Esophagus (tissue), 2 donors: ENCODE measurements around the gene NT5DC4. TPM values are rescaled to one million over a fixed set of nuclear protein-coding genes. Genes with fewer than 3 reads are reported as not detected.

Experiments
- H3K27ac ChIP-seq, 2 donors: one replicate each; pipeline ENCODE4 v1.5.1; 2013; ENCODE audit warnings: low read depth in 2 of 2, mild to moderate bottlenecking in 2 of 2, inconsistent platforms in 1 of 2, low read length in 1 of 2, moderate library complexity in 1 of 2
- H3K27me3 ChIP-seq, 2 donors: one replicate each; pipeline ENCODE4 v1.6.1; 2013; ENCODE audit warnings: low read length in 2 of 2, control low read depth in 1 of 2, mild to moderate bottlenecking in 1 of 2; ENCODE audit not compliant: insufficient read depth in 2 of 2, control insufficient read depth in 1 of 2
- H3K36me3 ChIP-seq, 2 donors: one replicate each; pipeline ENCODE4 v1.6.1; 2013; ENCODE audit warnings: low read length in 1 of 2; ENCODE audit not compliant: control insufficient read depth in 2 of 2, insufficient read depth in 2 of 2
- H3K4me1 ChIP-seq, 2 donors: one replicate each; pipeline ENCODE4 v1.6.1; 2013; ENCODE audit warnings: low read length in 1 of 2; ENCODE audit not compliant: control insufficient read depth in 2 of 2, insufficient read depth in 2 of 2
- H3K4me3 ChIP-seq, 2 donors: one replicate each; pipeline ENCODE4 v1.5.1; 2013; ENCODE audit warnings: low read length in 2 of 2, mild to moderate bottlenecking in 2 of 2, low read depth in 1 of 2, moderate library complexity in 1 of 2
- H3K9me3 ChIP-seq, 2 donors: one replicate each; pipeline ENCODE4 v1.6.1; 2013; ENCODE audit warnings: mild to moderate bottlenecking in 2 of 2, low read depth in 1 of 2, low read length in 1 of 2, moderate library complexity in 1 of 2; ENCODE audit not compliant: control insufficient read depth in 2 of 2, insufficient read depth in 1 of 2
- WGBS, 2 donors: extraction: QIAGEN DNeasy Blood & Tissue Kit; methylation state at CpG; one replicate each; pipeline ENCODE4 v1.1.7; 2013; 5-methylcytosine and 5-hydroxymethylcytosine counted together
- polyA plus RNA-seq, 2 donors: library from polyadenylated mRNA; stranded (reverse); fragments of 200-250 nt; gene quantifications; one replicate each; pipeline ENCODE4 v1.2.3, GENCODE V29; 2013
- donor health status: healthy with polysubstance abuse.
- donor health status: Bipolar disorder and iron deficiency.

NT5DC4 gene
- polyA plus RNA-seq = not detected

DNA sequence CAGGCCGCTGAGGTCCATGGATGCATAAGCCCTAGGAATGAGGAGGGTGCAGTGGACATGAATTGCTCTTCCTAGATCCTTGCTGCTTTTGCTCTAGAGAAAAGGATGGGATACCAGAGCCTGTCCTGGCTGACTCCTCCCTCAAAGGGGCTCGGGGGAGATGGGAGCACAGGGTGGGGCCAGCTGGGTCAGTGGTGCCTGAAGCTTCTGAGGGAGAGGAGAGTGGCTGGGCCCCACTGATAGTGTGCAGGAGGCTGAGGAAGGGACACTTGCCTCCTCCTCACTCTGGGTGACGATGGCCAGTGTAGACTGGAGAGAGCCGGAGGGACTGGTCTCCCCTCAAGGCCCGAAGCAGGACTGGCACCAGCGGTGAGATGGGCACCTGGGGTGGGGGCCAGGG, at the start of gene NT5DC4:
Gene NT5DC4, plus strand, starts transcription at position 236 of the 400 bp plus-strand sequence. Its CDS starts 60 bp downstream, at position 296.
- no peaks in the 10 kb centered on the region for H3K4me1 ChIP-seq
- no peaks in the 10 kb centered on the region for H3K9me3 ChIP-seq
- WGBS, 2 donors = 79 to 84% methylated on average over 6 of the region's 6 CpGs
- H3K36me3 ChIP-seq = no peaks in the 10 kb centered on the region
- no peak within 1 kb of the TSS for H3K27ac ChIP-seq
- H3K4me3 ChIP-seq = no peak within 1 kb of the TSS
- H3K27me3 ChIP-seq = no peaks in the 10 kb centered on the region

DNA sequence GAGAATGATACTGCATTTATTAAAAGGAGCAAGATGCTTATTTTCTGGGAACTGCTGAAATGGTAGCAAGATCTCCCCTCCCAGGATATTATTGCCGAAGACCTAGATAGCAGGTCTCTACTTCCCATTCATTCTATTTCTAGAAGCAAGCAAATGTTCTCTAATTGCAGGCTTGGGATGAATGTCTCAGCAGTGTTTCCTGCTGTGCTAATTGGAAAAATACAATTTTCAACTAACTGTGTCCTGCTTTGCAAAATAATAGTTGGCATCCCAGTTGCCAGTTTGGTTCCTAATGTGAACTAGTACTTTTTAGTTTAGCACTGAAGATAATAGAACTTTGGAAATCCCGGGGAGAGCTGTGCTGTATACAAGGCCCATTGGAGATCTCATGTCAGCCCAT, 49.0 kb upstream of the NT5DC4 start:
- Histone ChIP-seq H3K9me3 (no peaks in the 10 kb centered on the region), H3K4me1 (no peaks in the 10 kb centered on the region), H3K27ac (no peak overlapping the region), H3K4me3 (no peak overlapping the region), H3K27me3 (no peaks in the 10 kb centered on the region), H3K36me3 (no peaks in the 10 kb centered on the region)
- 85% methylated on average over 2 of the region's 2 CpGs for WGBS, 2 donors

DNA sequence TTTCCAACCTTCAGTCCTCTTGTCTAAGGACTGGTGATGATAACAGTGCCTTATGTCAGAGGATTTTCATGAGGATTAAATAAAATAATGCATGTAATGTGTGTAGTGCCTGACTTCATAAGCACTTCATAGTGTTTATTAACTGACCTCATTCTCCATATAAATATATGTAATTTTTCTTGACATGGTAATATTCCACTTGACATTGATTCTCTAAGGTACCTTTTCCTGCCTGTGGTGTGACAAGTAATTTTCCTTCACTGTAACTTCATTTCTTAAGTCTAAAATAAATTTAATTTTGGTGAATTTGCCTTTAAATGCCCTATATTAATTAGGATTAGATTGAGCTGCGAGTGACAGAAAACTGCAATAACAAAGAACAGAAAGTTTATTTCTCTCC, 47.8 kb upstream of the NT5DC4 start:
- WGBS, 2 donors = 92 to 97% methylated on average over 1 of the region's 1 CpG
- no peaks in the 10 kb centered on the region for H3K9me3 ChIP-seq
- H3K27ac ChIP-seq = no peak overlapping the region
- H3K4me1 ChIP-seq = no peaks in the 10 kb centered on the region
- H3K4me3 ChIP-seq = no peak overlapping the region
- no peaks in the 10 kb centered on the region for H3K36me3 ChIP-seq
- no peaks in the 10 kb centered on the region for H3K27me3 ChIP-seq

DNA sequence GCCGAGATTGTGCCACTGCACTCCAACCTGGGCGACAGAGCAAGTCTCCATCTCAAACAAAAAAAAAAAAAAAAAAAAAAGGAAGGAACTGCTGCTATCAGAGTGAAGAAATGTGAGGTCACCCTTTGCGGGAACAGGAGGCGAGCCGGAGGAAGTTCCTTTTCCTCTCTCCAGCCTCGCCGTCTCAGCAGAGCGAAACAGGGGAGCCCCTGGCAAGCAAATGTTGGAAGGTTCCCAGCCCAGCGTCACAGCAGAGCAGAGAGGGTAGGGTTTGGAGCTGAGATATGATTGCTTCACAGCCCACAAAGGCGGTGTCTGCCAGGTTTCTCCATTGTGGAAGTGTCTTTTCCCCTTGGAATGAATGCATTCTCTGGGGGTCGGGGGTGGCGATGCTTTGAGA, 46.6 kb upstream of the NT5DC4 start:
- Histone ChIP-seq H3K9me3 (no peaks in the 10 kb centered on the region), H3K4me3 (no peak overlapping the region), H3K27me3 (no peaks in the 10 kb centered on the region), H3K4me1 (no peaks in the 10 kb centered on the region), H3K36me3 (no peaks in the 10 kb centered on the region), H3K27ac (no peak overlapping the region)
- 53 to 72% methylated on average over 12 of the region's 12 CpGs for WGBS, 2 donors

DNA sequence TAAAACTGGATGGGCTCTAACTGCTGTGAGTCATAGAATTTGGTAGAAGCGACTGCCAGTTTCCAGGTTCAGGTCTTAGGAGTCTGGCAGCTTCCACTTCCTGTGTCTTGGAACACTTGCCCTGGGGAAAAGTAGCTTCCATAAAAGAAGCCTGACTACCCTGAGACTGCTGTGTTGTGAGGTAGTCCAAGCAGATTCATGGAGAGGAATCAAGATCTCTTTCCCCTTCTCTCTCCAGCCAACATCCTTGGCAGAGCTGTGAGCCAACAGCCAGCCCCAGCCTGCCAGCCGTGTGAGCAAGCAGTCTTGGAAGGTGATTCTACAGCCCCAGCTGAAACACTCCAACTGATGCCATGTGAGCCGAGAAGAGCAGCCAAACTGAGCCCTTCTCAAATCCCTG, 41.3 kb upstream of the NT5DC4 start:
- Histone ChIP-seq H3K4me3 (no peak overlapping the region), H3K27me3 (no peaks in the 10 kb centered on the region), H3K27ac (peak overlapping the region in 1 of 2 donors; percentile 52), H3K4me1 (peaks cover 0 to 5% of the 10 kb centered on the region in 2 donors), H3K36me3 (no peaks in the 10 kb centered on the region), H3K9me3 (no peaks in the 10 kb centered on the region)
- WGBS, 2 donors = 27 to 42% methylated on average over 3 of the region's 3 CpGs

DNA sequence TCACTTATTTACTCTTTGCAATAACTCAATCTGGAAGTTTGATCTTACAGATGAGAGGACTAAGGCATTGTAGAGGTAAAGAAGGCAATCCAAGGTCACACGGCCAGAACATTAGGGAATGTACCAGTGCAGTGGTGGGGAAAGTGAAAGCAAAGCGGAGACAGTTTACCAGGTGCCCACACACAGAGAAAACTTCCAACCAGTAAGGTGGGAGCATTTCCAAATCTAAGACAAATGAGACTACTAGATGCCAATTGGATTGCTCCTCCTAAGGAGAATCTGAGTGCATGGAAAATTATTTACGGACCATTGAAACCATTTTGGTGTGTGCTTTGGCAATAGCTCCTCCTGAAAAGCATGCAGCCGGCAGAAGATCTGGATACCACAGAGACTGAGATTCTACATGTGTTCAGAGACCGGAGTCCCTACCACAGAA, 40.1 kb upstream of the NT5DC4 start:
- peak overlapping the region in 1 of 2 donors; percentile 7 for H3K4me3 ChIP-seq
- 48 to 59% methylated on average over 5 of the region's 5 CpGs for WGBS, 2 donors

DNA sequence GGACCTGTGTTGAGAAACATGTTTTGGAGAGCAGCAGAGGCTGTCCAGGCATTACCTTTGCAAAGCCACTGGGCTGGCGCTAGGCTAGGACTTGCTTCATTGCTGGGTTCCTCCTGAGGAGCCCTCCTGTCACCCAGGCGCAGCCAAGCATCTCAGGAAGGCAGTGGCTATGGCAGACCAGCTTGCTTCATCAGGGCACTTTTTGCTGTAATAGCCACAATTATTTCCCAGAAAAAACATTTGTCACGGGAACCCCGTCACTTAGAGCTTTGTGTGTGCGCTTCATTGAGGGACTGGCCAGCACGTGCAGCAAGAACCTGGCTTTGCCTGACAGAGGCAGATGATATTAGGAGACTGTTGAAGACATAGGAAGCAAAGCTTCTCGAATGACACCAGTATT, 38.7 kb upstream of the NT5DC4 start:
- Histone ChIP-seq H3K4me3 (no peak overlapping the region), H3K27ac (no peak overlapping the region), H3K36me3 (no peaks in the 10 kb centered on the region), H3K4me1 (peaks cover 0 to 5% of the 10 kb centered on the region in 2 donors), H3K27me3 (no peaks in the 10 kb centered on the region), H3K9me3 (no peaks in the 10 kb centered on the region)
- WGBS, 2 donors = 88% methylated on average over 7 of the region's 7 CpGs

More for the DNA sequence above, 40.1 kb upstream of the NT5DC4 start:
- no peaks in the 10 kb centered on the region for H3K9me3 ChIP-seq
- peaks cover 0 to 5% of the 10 kb centered on the region in 2 donors for H3K4me1 ChIP-seq
- no peaks in the 10 kb centered on the region for H3K36me3 ChIP-seq
- H3K27ac ChIP-seq = no peak overlapping the region
- H3K27me3 ChIP-seq = no peaks in the 10 kb centered on the region

DNA sequence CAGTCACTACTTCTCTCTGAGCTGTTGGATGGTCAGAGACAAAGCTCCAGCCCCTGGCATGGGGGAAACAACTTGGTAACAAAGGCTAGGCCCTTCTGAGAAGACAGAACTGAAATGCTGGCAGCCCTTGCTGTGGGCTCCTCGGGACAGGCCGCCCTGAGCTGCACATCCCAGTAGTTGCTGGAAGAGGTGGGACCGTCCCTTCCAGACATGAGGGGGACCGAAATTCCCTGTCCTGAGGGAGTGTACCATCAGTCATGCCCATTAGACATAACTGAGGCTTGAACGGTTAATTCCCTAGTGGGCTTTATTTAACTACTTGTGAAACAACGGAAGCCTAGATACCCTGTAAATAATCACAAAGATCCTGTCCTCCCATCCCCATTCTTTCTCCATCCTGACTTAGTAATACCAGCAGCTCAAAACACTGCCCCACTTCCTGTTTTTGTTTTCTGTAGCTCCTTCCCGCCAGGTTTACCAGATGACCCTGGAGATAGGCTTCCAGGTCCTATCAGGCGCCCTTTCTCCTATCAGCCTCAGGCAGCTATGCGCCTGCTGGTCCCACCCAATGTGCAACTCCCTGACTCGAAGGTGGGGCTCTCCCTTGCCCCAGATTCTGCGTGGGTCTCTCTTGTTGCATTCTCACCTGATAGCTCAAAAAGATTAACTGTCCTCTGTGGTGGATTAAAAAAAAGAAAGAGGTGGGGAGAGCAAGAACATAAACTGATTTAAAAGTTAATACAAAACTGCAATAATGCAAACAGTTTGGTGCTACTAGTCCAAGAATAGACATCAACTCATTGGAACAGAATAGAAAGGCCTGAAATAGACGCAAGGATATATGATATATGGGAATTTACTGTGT, 37.0 kb upstream of the NT5DC4 start:
- peaks cover 0 to 5% of the 10 kb centered on the region in 2 donors for H3K4me1 ChIP-seq
- no peaks in the 10 kb centered on the region for H3K27me3 ChIP-seq
- H3K4me3 ChIP-seq = no peak overlapping the region
- WGBS, 2 donors = 76% methylated on average over 12 of the region's 12 CpGs
- no peaks in the 10 kb centered on the region for H3K36me3 ChIP-seq
- H3K9me3 ChIP-seq = no peaks in the 10 kb centered on the region
- H3K27ac ChIP-seq = no peak overlapping the region

DNA sequence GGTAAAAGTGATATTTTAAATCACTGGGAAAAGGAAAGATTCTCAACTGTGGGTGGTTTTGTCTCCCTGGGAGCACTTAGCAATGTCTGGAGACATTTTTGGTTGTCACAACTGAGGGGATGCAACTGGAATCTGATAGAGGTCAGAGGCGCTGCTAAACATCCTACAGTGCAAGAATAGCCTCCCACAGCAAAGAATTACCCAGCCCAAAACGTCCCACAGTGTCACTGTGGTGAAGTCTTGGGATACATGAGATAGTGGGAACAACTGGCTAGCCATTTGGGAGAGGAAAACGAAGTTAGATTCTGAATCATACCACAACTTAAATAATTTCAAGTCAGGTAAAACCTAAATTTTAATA, 36.4 kb upstream of the NT5DC4 start:
- 72 to 76% methylated on average over 3 of the region's 3 CpGs for WGBS, 2 donors
- Histone ChIP-seq H3K4me3 (no peak overlapping the region), H3K36me3 (no peaks in the 10 kb centered on the region), H3K4me1 (peaks cover 0 to 5% of the 10 kb centered on the region in 2 donors), H3K9me3 (no peaks in the 10 kb centered on the region), H3K27me3 (no peaks in the 10 kb centered on the region), H3K27ac (no peak overlapping the region)
